ENCODE measurements around the gene OVAAL.

- no peak for TF ChIP-seq EZH2 (IDR thresholded peaks at IDR 0.05; ENCODE audit: insufficient read depth, poor library complexity, severe bottlenecking)
- no peak for TF ChIP-seq EZH2phosphoT487 (IDR thresholded peaks at IDR 0.05; ENCODE audit: insufficient read depth, low read depth)
Measured at GRCh38 chr1:180548686-180549317, 10.0 kb upstream of the OVAAL start.
